ENCODE results near the gene KCNC4. TPM values are rescaled to one million over a fixed set of nuclear protein-coding genes. Genes with fewer than 3 reads are reported as not detected.

The KCNC4 gene
- total RNA-seq, 3 donors from 2014 or later = 4.9 to 12.8 (median 8.0) TPM

DNA sequence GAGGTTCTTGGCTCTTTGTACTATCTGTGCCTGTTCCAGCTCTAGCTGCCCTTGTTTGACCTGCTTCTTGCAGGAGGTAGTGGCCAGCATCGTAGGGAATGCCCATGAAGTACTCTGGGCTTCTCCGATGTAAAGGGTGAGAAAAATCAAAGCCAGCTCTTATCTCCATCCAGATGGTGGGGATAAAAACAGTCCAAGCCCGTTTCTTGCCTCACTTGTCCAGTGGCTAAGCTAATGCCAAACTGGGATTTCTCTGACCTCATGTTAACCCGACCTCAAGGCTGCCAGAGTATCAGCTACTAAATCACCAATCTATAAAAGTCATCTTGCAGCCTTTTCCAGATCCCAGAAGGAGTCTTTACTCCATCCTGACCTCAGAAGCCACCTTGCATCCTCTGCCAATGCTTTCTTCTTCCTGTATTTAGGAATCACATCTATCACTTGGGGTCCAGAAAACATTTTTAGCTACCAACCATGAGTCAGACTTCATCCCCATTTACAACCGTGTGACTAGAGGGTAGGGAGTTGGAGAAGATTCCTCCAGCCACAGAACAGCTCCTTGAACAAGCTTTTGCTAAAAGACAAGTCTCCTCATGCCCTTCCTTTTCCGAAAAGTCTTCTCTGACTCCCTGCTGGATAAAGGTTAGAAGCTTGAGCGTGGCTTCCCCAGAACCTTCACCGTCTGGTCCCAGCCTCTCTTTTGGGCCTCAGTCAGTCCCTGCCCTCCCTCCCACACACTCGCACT lies 35.9 kb downstream of the KCNC4 start:
- Histone ChIP-seq H3K4me1 (ENCODE audit: low read depth) (no peaks in the 10 kb centered on the region), H3K4me3 (no peak overlapping the region), H3K9me3 (no peaks in the 10 kb centered on the region), H3K36me3 (ENCODE audit: low read depth) (no peaks in the 10 kb centered on the region)
- TF ChIP-seq, protein P1, sequence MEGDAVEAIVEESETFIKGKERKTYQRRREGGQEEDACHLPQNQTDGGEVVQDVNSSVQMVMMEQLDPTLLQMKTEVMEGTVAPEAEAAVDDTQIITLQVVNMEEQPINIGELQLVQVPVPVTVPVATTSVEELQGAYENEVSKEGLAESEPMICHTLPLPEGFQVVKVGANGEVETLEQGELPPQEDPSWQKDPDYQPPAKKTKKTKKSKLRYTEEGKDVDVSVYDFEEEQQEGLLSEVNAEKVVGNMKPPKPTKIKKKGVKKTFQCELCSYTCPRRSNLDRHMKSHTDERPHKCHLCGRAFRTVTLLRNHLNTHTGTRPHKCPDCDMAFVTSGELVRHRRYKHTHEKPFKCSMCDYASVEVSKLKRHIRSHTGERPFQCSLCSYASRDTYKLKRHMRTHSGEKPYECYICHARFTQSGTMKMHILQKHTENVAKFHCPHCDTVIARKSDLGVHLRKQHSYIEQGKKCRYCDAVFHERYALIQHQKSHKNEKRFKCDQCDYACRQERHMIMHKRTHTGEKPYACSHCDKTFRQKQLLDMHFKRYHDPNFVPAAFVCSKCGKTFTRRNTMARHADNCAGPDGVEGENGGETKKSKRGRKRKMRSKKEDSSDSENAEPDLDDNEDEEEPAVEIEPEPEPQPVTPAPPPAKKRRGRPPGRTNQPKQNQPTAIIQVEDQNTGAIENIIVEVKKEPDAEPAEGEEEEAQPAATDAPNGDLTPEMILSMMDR (IDR thresholded peaks at IDR 0.05) = no peak
- ATAC-seq (no peak), DNase-seq (no peak)
- intact Hi-C loops (cut with DNase I, micrococcal nuclease) = no loop called here

DNA sequence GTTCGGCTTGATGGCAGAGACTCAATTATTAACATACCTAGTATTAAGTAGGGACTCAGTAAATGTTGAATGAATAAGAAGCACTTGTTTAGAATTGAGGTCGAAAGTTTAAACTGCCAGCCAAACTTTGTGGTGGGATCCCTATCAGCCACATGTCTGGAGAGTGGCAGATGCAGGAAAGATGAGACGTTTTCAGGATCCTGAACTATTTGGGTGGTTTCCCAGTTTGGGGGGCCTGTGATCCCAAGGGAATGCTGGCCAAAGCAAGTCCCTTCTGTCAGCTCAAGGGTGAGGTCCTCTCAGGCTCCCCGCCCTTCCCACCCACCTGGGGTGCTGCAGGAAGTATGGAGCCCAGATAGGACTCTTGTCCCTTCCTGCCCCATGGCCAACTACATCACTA lies 38.6 kb downstream of the KCNC4 start:
- DNase-seq (no peak), ATAC-seq (no peak)
- intact Hi-C loops (cut with DNase I, micrococcal nuclease) = no loop called here
- H3K4me1 ChIP-seq (ENCODE audit: low read depth) = no peaks in the 10 kb centered on the region
- H3K36me3 ChIP-seq (ENCODE audit: low read depth) = no peaks in the 10 kb centered on the region
- H3K4me3 ChIP-seq = no peak overlapping the region
- H3K9me3 ChIP-seq = no peaks in the 10 kb centered on the region
- TF ChIP-seq, protein P1 (IDR thresholded peaks at IDR 0.05) = no peak

DNA sequence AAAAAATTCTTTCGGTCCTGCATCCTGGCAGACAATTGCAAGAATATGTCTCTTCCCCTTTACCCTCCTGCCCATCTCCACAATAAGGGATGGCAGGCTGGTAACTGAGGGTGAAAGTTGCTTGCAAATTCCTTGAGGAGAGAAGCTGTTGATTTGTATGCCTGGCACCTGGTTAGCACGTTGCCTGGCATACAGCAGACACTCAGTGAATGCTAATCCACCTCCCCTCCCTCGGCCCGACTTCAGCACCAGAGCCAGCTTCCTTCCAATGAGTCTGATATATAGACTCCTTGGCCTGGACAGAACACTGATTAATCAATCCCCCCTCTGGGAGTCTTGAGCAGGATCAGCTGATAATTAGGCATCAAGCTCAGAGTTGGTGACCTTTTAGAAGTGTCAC lies 39.1 kb downstream of the KCNC4 start:
- DNase-seq = no peak
- TF ChIP-seq, protein P1 (IDR thresholded peaks at IDR 0.05) = no peak

DNA sequence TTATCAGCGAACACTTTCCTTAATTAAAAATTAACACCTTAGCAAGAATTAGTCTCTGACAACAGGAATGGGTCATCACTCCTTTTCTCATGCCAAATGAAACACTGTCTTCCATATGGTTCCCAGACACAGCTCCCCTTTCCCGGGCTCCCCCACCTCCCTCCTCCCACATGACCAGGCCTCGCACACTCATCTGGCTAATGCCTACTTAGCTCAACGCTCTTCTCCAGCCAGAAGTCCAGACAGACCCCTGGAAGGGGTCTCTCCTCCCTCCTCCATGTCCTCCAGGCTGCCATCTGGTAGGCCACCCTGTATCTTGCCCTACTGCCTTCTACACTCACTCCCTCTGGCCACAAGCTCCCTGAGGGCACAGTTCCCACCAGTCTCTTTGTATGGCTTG lies 39.9 kb downstream of the KCNC4 start:
- intact Hi-C loops (cut with DNase I, micrococcal nuclease) = no loop called here
- TF ChIP-seq, protein P1 (IDR thresholded peaks at IDR 0.05) = no peak
- Histone ChIP-seq H3K36me3 (ENCODE audit: low read depth) (no peaks in the 10 kb centered on the region), H3K4me3 (no peak overlapping the region), H3K4me1 (ENCODE audit: low read depth) (no peaks in the 10 kb centered on the region), H3K9me3 (no peaks in the 10 kb centered on the region)
- no peak for DNase-seq
- no peak for ATAC-seq

More for the DNA sequence above, 39.1 kb downstream of the KCNC4 start:
- H3K4me3 ChIP-seq = no peak overlapping the region
- no peaks in the 10 kb centered on the region for H3K9me3 ChIP-seq
- intact Hi-C loops (cut with DNase I, micrococcal nuclease) = no loop called here
- no peaks in the 10 kb centered on the region for H3K36me3 ChIP-seq (ENCODE audit: low read depth)
- ATAC-seq = no peak
- no peaks in the 10 kb centered on the region for H3K4me1 ChIP-seq (ENCODE audit: low read depth)

DNA sequence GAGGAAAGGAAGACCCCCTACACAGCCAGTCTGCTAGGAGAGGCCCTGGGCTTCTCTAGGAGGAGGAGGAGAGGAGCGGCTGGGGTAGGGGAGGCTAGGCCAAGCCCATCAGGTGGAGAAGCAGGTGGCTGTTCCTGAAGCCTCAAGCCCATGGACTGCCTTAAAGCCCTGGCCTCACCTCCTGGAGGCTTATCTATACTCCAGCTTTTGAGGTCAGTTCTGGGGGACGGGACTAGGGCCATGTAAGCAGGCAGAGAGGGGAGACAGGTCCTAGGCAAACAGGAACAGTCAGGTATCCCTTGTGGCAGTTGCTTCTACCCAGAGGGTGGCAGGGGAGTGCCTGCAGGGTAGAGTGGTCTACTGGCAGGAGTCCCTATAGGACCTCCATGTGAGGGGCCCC lies 40.6 kb downstream of the KCNC4 start:
- Histone ChIP-seq H3K4me1 (ENCODE audit: low read depth) (no peaks in the 10 kb centered on the region), H3K9me3 (no peaks in the 10 kb centered on the region), H3K4me3 (no peak overlapping the region), H3K36me3 (ENCODE audit: low read depth) (no peaks in the 10 kb centered on the region)
- intact Hi-C loops (cut with DNase I, micrococcal nuclease) = no loop called here
- TF ChIP-seq, protein P1 (IDR thresholded peaks at IDR 0.05) = no peak
- ATAC-seq (no peak), DNase-seq (no peak)

Data from mucosa of descending colon (tissue), 3 donors.